ENCODE results near the gene UGT2B15.
"Not testable (repeated sequence)": the region's sequence is repeated elsewhere in the genome, so short reads cannot be mapped to it uniquely, and the experiment has no call there.

Gene UGT2B15

GRCh38 chr4:68655764-68656444 is 14.5 kb downstream of the UGT2B15 start:
- no peak for DNase-seq

- DNase-seq, result no peak
These were observed 15.3 kb downstream of the UGT2B15 start for GRCh38 chr4:68654946-68655721.

- DNase-seq, result no peak
These were observed 18.5 kb downstream of the UGT2B15 start for GRCh38 chr4:68651932-68652331.

- DNase-seq, result no peak
These were observed 40.1 kb downstream of the UGT2B15 start for GRCh38 chr4:68630371-68630770.

- not testable (repeated sequence) for DNase-seq
These were observed 47.7 kb downstream of the UGT2B15 start for GRCh38 chr4:68622731-68623130.

GRCh38 chr4:68617003-68617698 is 53.3 kb downstream of the UGT2B15 start:
- no peak for DNase-seq

GRCh38 chr4:68615699-68616422 is 54.6 kb downstream of the UGT2B15 start:
- no peak for DNase-seq

- no peak for DNase-seq
These were observed 56.7 kb downstream of the UGT2B15 start for GRCh38 chr4:68613752-68614151.

GRCh38 chr4:68606240-68606639 is 64.2 kb downstream of the UGT2B15 start:
- DNase-seq, result no peak

GRCh38 chr4:68599150-68599549 is 71.3 kb downstream of the UGT2B15 start:
- no peak for DNase-seq

GRCh38 chr4:68597482-68597881 is 73.0 kb downstream of the UGT2B15 start:
- no peak for DNase-seq

Measured in NCI-H1694 treated with DMSO at 0.1 percent for 48 hours (cell line).